ENCODE results near the gene CRABP2.

Gene CRABP2

GRCh38 chr1:156668801-156669637 lies 36.4 kb downstream of the CRABP2 start:
- no peak for DNase-seq (ENCODE audit: low spot score)

DNA sequence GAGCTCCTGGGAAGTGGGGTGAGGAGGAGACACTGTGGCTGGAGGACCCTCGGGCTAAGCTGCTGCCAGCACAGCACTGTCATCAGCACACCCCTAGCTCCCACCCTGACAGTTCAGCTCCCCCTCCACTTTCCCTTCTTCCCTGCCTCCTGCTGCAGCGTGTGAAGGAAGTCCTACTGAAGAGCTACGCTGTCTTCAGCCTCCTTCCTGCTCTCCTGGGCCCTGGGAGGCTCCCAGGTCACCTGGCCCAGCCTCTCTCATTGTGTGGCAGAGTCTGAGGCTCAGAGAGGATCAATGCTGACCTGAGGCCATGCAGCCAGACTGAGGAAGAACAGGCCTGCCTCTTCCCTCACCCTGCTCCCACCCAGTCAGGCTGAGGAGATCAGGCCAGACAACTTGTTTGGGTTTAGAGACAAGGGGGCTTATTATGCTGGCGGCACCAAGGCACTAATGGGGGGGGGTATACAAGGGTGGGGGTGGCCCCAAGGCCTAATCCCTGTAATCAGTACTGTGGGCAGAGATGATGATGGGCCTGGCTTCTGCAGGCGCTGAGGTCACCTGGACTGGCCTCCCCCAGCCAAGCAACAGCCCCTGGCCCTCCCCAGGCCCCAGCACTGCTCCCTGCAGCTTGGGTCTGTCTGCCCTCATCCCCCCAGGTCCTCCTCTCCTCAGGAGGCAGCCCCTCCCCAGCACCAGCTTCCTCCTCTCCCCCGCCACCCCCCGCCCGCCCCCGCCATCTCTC lies 37.2 kb downstream of the CRABP2 start:
- DNase-seq (ENCODE audit: low spot score), result no peak

GRCh38 chr1:156667610-156667967 lies 37.8 kb downstream of the CRABP2 start:
- no peak for DNase-seq (ENCODE audit: low spot score)

GRCh38 chr1:156666862-156667609 lies 38.3 kb downstream of the CRABP2 start:
- no peak for DNase-seq (ENCODE audit: low spot score)

- DNase-seq (ENCODE audit: low spot score), result no peak
Observed at GRCh38 chr1:156665539-156665938, 39.8 kb downstream of the CRABP2 start.

GRCh38 chr1:156664767-156665411 lies 40.5 kb downstream of the CRABP2 start:
- no peak for DNase-seq (ENCODE audit: low spot score)

GRCh38 chr1:156664046-156664766 lies 41.2 kb downstream of the CRABP2 start:
- DNase-seq (ENCODE audit: low spot score), result no peak

DNA sequence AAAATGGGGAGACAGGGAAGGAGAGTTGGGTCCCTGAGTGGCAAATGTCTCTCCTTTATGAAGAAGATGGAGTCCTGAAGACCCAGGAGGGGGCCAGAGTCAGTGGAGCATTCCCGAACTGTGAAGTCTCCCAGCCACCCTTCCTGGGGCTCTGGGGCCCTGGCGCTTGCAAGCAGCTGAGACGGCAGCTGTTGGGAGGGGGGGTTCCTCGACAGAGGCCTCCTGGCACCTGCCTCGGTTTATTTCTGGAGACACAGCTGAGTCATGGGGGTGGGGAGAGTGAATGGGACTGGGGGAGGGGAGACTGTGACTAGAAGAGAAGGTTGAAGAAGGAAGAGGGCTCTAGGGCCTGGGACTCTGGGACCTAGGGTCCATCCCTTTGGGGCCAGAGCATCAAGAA lies 42.2 kb downstream of the CRABP2 start:
- no peak for DNase-seq (ENCODE audit: low spot score)

GRCh38 chr1:156662800-156663055 lies 42.7 kb downstream of the CRABP2 start:
- DNase-seq (ENCODE audit: low spot score), result no peak

- DNase-seq (ENCODE audit: low spot score), result no peak
Observed at GRCh38 chr1:156662005-156662799, 43.2 kb downstream of the CRABP2 start.

DNA sequence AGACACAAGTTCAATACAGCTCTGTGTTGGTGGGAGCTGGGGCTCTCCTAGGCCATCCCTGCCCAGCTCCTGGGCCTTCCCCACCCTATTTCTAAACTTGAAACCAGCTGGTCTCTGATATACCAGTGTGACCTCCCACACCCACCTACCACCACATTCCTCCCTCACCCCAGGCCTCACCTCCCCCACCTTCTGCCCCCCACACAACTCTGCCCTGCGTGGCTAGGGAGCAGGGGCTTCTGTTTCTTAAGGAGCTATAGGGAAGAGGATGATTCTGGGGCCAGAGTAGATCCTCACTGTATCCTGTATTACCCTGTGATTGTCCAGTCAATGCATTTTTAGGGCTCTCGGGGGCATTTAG lies 44.7 kb downstream of the CRABP2 start:
- no peak for DNase-seq (ENCODE audit: low spot score)

DNA sequence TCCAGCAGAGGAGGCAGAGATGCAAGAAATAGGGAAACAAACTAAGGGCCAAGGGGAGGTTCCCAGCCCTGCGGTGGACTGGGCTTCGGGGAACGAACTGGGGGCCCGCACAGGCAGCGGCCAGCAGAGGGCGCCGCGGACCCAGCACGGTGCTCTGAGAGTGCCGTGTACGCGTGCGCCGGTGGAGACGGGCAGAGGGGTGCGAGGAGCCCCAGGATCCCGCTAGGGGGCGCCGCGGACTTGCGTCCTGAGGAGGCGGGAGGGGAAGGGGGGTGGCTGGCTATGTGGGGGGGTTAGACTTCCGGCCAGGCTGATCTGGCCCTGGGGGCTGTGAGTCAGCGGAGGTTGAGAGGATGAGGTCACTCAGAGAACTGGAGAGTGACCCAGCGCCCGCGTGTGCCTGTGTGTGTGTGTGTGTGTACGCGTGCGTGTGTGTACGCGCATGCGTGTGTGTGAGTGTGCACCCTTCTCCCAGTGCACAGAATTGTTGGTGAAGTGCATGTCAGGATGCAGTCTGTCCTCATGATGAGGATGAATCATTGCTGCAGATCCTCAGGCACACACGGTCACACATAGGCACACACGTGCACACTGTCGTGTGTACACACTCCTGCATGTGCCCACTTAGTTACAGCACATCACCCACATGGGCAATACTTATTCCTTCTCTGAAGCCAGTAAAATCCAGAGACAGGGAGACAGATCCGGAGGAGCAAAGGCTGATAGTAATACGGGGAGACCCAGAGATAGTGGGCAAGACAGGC lies 45.2 kb downstream of the CRABP2 start:
- peak; percentile 92 for DNase-seq (ENCODE audit: low spot score)

DNA sequence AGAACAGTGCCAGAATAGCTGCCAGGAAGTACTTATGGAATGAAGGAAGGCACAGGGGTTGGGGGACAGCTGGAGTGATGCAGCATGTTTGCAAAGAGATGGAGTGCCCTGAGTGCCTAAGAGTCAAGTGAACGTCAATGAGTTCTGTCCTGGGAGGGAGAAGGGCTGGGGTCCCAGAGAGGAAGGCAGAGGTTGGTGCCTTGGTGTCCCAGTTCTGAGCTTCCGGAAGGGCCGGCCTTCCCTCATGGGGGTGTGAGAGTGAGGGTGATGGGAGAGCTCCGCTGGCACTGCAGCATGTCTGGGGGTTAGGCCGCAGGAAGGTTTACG lies 45.8 kb downstream of the CRABP2 start:
- DNase-seq (ENCODE audit: low spot score), result no peak

DNA sequence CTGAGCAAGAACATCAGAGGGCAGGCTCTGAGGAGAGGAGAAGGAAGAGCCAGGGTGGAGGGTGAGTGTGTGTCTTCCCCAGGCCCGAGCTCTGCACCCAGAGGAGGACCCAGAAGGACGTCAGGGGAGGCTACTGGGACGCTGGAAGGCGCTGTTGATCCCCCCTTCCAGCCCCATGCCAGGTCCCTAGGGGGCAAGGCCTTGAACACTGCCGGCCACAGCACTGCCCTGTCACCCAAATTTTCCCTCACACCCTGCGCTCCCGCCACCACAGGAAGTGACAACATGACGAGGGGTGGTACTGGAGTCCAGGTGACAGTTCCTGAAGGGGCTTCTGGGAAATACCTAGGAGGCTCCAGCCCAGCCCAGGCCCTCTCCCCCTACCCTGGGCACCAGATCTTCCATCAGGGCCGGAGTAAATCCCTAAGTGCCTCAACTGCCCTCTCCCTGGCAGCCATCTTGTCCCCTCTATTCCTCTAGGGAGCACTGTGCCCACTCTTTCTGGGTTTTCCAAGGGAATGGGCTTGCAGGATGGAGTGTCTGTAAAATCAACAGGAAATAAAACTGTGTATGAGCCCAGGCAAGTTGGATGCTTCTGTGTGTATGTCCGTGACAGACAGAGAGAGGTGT lies 46.3 kb downstream of the CRABP2 start:
- no peak for DNase-seq (ENCODE audit: low spot score)

DNA sequence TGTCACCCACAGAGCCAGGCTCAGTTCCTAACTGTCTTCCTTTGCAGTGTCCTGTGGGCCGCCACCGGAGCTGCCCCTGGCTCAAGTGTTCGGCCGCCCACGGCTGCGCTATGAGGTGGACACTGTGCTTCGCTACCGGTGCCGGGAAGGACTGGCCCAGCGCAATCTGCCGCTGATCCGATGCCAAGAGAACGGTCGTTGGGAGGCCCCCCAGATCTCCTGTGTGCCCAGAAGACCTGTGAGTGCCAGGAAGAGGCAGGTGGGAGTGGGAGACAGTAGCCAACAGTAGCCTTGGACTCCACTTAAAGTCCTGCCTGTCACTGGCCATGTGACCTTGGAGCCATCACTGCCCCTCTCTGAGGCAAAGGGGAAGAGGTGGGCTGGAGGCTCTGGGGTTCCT lies 46.9 kb downstream of the CRABP2 start:
- DNase-seq (ENCODE audit: low spot score), result no peak

DNA sequence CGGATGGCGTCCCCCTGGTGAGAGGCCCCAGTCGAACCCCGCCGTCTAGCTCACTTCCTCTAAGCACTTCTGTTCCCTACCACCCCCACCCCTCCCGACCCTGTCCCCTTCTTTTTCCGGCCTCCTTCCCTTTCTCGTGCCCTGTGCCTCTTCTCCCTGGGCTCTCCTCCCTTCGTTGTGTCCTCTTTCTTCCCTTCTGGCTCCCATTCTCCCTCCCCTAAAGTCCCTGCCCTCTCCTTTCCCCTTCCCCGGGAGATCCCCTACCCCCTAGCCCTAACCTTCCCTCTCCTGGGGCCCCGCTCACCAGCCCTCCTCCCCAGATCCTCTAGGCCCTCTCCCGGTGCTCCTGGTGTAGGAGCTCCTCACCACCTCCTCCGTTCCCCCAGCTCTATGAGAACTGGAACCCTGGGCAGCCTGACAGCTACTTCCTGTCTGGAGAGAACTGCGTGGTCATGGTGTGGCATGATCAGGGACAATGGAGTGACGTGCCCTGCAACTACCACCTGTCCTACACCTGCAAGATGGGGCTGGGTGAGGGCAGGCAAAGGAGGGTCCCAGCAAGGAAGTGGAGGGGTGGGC lies 47.6 kb downstream of the CRABP2 start:
- no peak for DNase-seq (ENCODE audit: low spot score)

- DNase-seq (ENCODE audit: low spot score), result peak; percentile 76
Observed at GRCh38 chr1:156656806-156657740, 48.3 kb downstream of the CRABP2 start.

GRCh38 chr1:156655904-156656516 lies 49.4 kb downstream of the CRABP2 start:
- no peak for DNase-seq (ENCODE audit: low spot score)
